SK-N-MC (cell line): ENCODE results near the gene GFY.

Experiments used
- EZH2 ChIP-seq: fragments of 200-600 bp; sonication (generic); IDR thresholded peaks from one replicate; pipeline ENCODE4 v1.6.1; 2017; ENCODE audit warnings: antibody characterized with exemption
- FOXP2 ChIP-seq: optimal IDR thresholded peaks from 2 replicates; pipeline ENCODE3; 2011; ENCODE audit warnings: mild to moderate bottlenecking, moderate library complexity; ENCODE audit not compliant: insufficient read depth; ENCODE audit errors: extremely low read length, control extremely low read depth
- POLR2AphosphoS5 ChIP-seq: IDR thresholded peaks from 2 replicates; pipeline ENCODE4 v1.6.1; 2012; ENCODE audit warnings: mild to moderate bottlenecking, low read depth, low read length, borderline replicate concordance

DNA sequence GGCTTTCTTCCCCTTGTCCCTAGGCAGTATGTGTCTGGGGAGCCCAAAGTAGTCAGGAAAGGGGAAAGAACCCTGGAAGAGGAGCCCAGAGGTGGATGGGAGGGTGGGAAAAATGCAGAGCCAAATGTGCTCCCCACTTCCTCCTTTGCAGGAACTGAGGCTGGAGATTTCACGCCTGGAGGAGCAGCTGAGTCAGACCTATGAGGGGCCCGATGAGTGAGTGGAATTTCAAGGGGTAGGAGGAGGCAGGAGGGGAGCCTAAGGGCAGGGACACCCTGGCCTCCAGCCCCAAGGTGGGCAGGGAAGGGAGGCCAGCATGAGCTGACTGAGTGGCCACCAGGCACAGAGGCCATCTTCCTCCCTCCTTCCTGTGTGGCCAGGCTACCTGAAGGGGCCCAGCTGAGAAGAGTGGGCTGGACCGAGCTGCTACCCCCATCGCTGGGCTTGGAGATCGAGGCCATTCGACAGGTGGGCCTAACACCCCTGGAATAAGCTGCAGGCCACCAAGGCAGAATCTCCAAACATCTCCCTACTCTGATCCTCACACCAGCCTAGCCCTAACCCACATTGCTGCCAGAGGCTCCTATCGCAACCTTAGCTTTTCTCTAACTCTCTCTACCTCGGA is 16.3 kb upstream of the GFY start:
- TF ChIP-seq POLR2AphosphoS5 (no peak), EZH2 (no peak), FOXP2 (no peak)
